ENCODE results near the gene GALNTL6. TPM values are rescaled to one million over a fixed set of nuclear protein-coding genes. Genes with fewer than 3 reads are reported as not detected.

The GALNTL6 gene
- total and polyA plus RNA-seq, 2 of the 4 experiments (the other 2 are of a cell fraction) = under 0.01 TPM; not detected in 1

DNA sequence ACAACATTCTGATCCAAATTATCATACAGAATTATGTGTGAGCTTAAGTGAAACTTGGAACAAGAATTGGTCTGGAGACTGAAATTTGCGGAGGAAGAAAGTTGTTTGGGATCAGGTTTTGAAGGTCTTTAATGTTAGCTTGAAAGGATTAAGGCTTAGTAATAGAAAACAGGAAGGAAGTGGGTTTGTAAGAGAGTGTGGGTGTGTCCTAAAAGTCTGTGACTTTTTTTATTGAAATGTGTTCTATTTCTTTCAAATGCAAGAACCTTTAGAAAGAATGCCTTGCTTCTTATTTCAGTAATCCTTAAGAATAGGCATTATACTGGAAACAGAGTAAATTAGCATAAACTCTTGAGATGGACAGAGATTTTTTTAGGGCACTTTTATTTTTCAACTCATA, 198.0 kb downstream of the GALNTL6 start:
- in situ Hi-C loops (cut with MboI; ENCODE audit: low sequenced_read_pairs) (no loop called here), dilution Hi-C loops (cut with HindIII; ENCODE audit: low sequenced_read_pairs, unreplicated experiment) (no loop called here), intact Hi-C loops (cut with micrococcal nuclease) (no loop called here)
- H3K4me3 ChIP-seq (ENCODE audit: insufficient read depth, low read depth, low read length) = no peak overlapping the region
- H3K27ac ChIP-seq (ENCODE audit: insufficient read depth, low read length) = no peak overlapping the region
- no peak overlapping the region for H4K5ac ChIP-seq (ENCODE audit: low read depth, low read length)
- ATAC-seq (ENCODE audit: low read depth) = no peak
- H2BK120ac ChIP-seq (ENCODE audit: low read depth, low read length) = no peak overlapping the region
- no peak overlapping the region for H3K14ac ChIP-seq (replicated peaks; ENCODE audit: low read depth, low read length)
- no peak overlapping the region for H3K56ac ChIP-seq (ENCODE audit: extremely low read depth, insufficient read depth, low read length)
- CTCF ChIA-PET = no interaction called here
- no peaks in the 10 kb centered on the region for H3K27me3 ChIP-seq (ENCODE audit: control insufficient read depth, insufficient read depth, low read length)
- TF ChIP-seq BHLHE40 (IDR thresholded peaks at IDR 0.05; ENCODE audit: low read depth, low read length) = no peak
- TF ChIP-seq CHD1 (IDR thresholded peaks at IDR 0.05; ENCODE audit: low read depth, low read length) = no peak
- no peak for TF ChIP-seq MAFK (IDR thresholded peaks at IDR 0.05; ENCODE audit: low read depth, low read length)
- TF ChIP-seq MXI1 (IDR thresholded peaks at IDR 0.05; ENCODE audit: borderline replicate concordance, low read depth, low read length) = no peak
- TF ChIP-seq, protein P1, sequence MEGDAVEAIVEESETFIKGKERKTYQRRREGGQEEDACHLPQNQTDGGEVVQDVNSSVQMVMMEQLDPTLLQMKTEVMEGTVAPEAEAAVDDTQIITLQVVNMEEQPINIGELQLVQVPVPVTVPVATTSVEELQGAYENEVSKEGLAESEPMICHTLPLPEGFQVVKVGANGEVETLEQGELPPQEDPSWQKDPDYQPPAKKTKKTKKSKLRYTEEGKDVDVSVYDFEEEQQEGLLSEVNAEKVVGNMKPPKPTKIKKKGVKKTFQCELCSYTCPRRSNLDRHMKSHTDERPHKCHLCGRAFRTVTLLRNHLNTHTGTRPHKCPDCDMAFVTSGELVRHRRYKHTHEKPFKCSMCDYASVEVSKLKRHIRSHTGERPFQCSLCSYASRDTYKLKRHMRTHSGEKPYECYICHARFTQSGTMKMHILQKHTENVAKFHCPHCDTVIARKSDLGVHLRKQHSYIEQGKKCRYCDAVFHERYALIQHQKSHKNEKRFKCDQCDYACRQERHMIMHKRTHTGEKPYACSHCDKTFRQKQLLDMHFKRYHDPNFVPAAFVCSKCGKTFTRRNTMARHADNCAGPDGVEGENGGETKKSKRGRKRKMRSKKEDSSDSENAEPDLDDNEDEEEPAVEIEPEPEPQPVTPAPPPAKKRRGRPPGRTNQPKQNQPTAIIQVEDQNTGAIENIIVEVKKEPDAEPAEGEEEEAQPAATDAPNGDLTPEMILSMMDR (conservative IDR thresholded peaks at IDR 0.05; ENCODE audit: low read depth, low read length) = no peak
- no peak for TF ChIP-seq RFX5 (IDR thresholded peaks at IDR 0.05; ENCODE audit: low read depth, low read length)
- TF ChIP-seq MAZ (IDR thresholded peaks at IDR 0.05; ENCODE audit: borderline replicate concordance, low read depth, low read length) = no peak
- no peak for TF ChIP-seq CEBPB (IDR thresholded peaks at IDR 0.05; ENCODE audit: low read depth, low read length)
- no peak for TF ChIP-seq USF2 (IDR thresholded peaks at IDR 0.05; ENCODE audit: low read depth, low read length)
- no peak for TF ChIP-seq SMC3 (IDR thresholded peaks at IDR 0.05; ENCODE audit: low read depth, low read length)
- no peak for TF ChIP-seq NFE2L2 (IDR thresholded peaks at IDR 0.05; ENCODE audit: low read depth, low read length)
- no peak for TF ChIP-seq POLR2A (IDR thresholded peaks at IDR 0.05; ENCODE audit: low read depth, low read length)
- H3K18ac ChIP-seq (ENCODE audit: low read depth, low read length) = no peak overlapping the region
- no peaks in the 10 kb centered on the region for H3K9me3 ChIP-seq (ENCODE audit: control insufficient read depth, insufficient read depth, low read length)
- no peak overlapping the region for H3K4me2 ChIP-seq (ENCODE audit: low read depth, low read length)
- H2BK15ac ChIP-seq (ENCODE audit: low read depth, low read length) = no peak overlapping the region
- no peak overlapping the region for H4K8ac ChIP-seq (ENCODE audit: low read depth in 2 of 2, low read length in 2 of 2)
- DNase-seq = no peak
- H2AFZ ChIP-seq (replicated peaks; ENCODE audit: low read length, poor library complexity) = no peak overlapping the region
- no peaks in the 10 kb centered on the region for H3K4me1 ChIP-seq (ENCODE audit: control insufficient read depth, insufficient read depth, low read length)
- H3K23ac ChIP-seq (ENCODE audit: low read depth, low read length) = no peak overlapping the region
- H3K79me1 ChIP-seq (ENCODE audit: low read depth in 1 of 2, low read length in 2 of 2) = no peaks in the 10 kb centered on the region
- H3K9ac ChIP-seq (ENCODE audit: low read depth, low read length) = no peak overlapping the region
- H4K20me1 ChIP-seq (ENCODE audit: insufficient read depth, low read length) = no peaks in the 10 kb centered on the region
- no peak overlapping the region for H2AK5ac ChIP-seq (ENCODE audit: low read depth, low read length)
- BruUV-seq (replicated peaks) = no TSS peak
- no peak overlapping the region for H4K91ac ChIP-seq (ENCODE audit: insufficient read depth, low read depth, low read length)
- H2AK9ac ChIP-seq (replicated peaks; ENCODE audit: low read depth, low read length, poor library complexity) = no peak overlapping the region
- no peak overlapping the region for H2BK20ac ChIP-seq (ENCODE audit: low read depth, low read length)
- POLR2A ChIA-PET (ENCODE audit: unreplicated experiment) = no interaction called here
- no peak overlapping the region for H2BK5ac ChIP-seq (ENCODE audit: low read depth, low read length, poor library complexity, severe bottlenecking)
- no CpG with 5 or more reads among the region's 1 CpG for WGBS, 2 experiments (ENCODE audit: extremely low coverage in 2 of 2, insufficient read length in 1 of 2)
- no peak overlapping the region for H3K4ac ChIP-seq (ENCODE audit: low read depth, low read length)
- H3K36me3 ChIP-seq (ENCODE audit: control insufficient read depth, insufficient read depth, low read length) = no peaks in the 10 kb centered on the region
- no peaks in the 10 kb centered on the region for H3K9me1 ChIP-seq (ENCODE audit: insufficient read depth, low read length)
